DOHH2 (cell line): Measurements from ENCODE around the gene USP50.

Experiments
- H3F3A ChIP-seq: fragments of 200-600 bp; sonication (generic), shearing (Covaris generic); 2 replicates; pipeline ENCODE4 v1.6.0; 2016; ENCODE audit warnings: antibody characterized with exemption, mild to moderate bottlenecking; ENCODE audit not compliant: control insufficient read depth, insufficient read depth
- H3K27ac ChIP-seq: fragments of 200-600 bp; sonication (generic); 2 replicates; pipeline ENCODE4 v1.5.1; 2014; ENCODE audit warnings: low read depth, mild to moderate bottlenecking, low read length, moderate library complexity
- H3K27me3 ChIP-seq: fragments of 200-600 bp; sonication (generic); 2 replicates; pipeline ENCODE4 v1.6.1; 2014; ENCODE audit warnings: mild to moderate bottlenecking, low read length, mixed read lengths; ENCODE audit not compliant: control insufficient read depth
- H3K36me3 ChIP-seq: fragments of 200-600 bp; sonication (generic); 2 replicates; pipeline ENCODE4 v1.6.1; 2014; ENCODE audit warnings: mild to moderate bottlenecking, low read length, moderate library complexity, mixed read lengths; ENCODE audit not compliant: control insufficient read depth
- H3K4me1 ChIP-seq: fragments of 200-600 bp; sonication (generic); 2 replicates; pipeline ENCODE4 v1.6.1; 2014; ENCODE audit warnings: mild to moderate bottlenecking, low read length, mixed read lengths; ENCODE audit not compliant: control insufficient read depth
- H3K4me2 ChIP-seq: fragments of 200-600 bp; sonication (generic); 2 replicates; pipeline ENCODE4 v1.6.0; 2014; ENCODE audit warnings: mild to moderate bottlenecking, low read length, moderate library complexity
- H3K4me3 ChIP-seq: fragments of 200-600 bp; sonication (generic); 2 replicates; pipeline ENCODE4 v1.5.1; 2014; ENCODE audit warnings: mild to moderate bottlenecking, low read length, mixed read lengths
- H3K79me2 ChIP-seq: fragments of 200-600 bp; sonication (generic); 2 replicates; pipeline ENCODE4 v1.6.1; 2014; ENCODE audit warnings: mild to moderate bottlenecking, low read length, mixed read lengths; ENCODE audit not compliant: control insufficient read depth
- H3K9me2 ChIP-seq: fragments of 200-600 bp; sonication (generic); replicated peaks from 2 replicates; pipeline ENCODE4 v1.6.1; 2014; ENCODE audit warnings: mild to moderate bottlenecking, low read length, mixed read lengths; ENCODE audit not compliant: control insufficient read depth
- H3K9me3 ChIP-seq: fragments of 200-600 bp; sonication (generic); 2 replicates; pipeline ENCODE4 v1.6.1; 2014; ENCODE audit warnings: antibody characterized with exemption, low read length, mixed read lengths; ENCODE audit not compliant: control insufficient read depth, insufficient read depth
- H4K20me1 ChIP-seq: fragments of 200-600 bp; sonication (generic); 2 replicates; pipeline ENCODE4 v1.6.0; 2014; ENCODE audit warnings: low read depth, mild to moderate bottlenecking, antibody characterized with exemption, low read length, moderate library complexity; ENCODE audit not compliant: control insufficient read depth, insufficient read depth
- EZH2phosphoT487 ChIP-seq: fragments of 200-600 bp; sonication (generic); IDR thresholded peaks from 2 replicates; pipeline ENCODE4 v1.6.1; 2017; ENCODE audit warnings: borderline replicate concordance, mild to moderate bottlenecking, antibody characterized with exemption, low read length, moderate library complexity, mixed read lengths
- TF ChIP-seq, protein P1 (sequence below): fragments of 200-600 bp; sonication (generic); IDR thresholded peaks from one replicate; pipeline ENCODE4 v1.5.1; 2014; ENCODE audit warnings: antibody characterized with exemption, mild to moderate bottlenecking, low read depth, low read length; ENCODE audit not compliant: poor library complexity, severe bottlenecking

The USP50 gene

DNA sequence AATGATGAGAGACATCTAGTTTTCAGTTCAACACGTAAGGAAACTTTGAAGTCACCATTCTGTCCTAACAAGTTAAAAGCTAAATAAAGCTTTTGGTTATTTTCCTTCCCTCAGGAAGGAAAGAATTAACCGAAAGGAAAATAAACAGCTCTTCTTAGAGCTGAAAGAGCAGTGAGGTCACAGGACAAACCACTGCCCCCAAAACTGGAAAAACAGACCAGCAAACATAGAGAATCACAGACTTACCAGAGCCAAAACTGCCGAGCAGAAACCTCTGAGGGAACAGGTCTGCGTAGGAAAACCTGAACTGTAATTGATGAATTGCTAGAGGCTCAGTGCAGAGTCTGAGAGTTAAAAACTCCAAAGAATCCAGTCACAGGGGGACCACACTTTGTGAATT lies 14.7 kb downstream of the USP50 start:
- Histone ChIP-seq H3K36me3 (no peaks in the 10 kb centered on the region), H3K27me3 (0 out of 2 replicates have a peak, but pooled peaks cover 2% of the 10 kb centered on the region), H3K4me3 (no peak overlapping the region), H3K27ac (no peak overlapping the region), H3F3A (no peaks in the 10 kb centered on the region), H3K9me2 (no peaks in the 10 kb centered on the region), H3K4me2 (no peak overlapping the region), H4K20me1 (no peaks in the 10 kb centered on the region), H3K9me3 (no peaks in the 10 kb centered on the region), H3K79me2 (no peaks in the 10 kb centered on the region), H3K4me1 (no peaks in the 10 kb centered on the region)
- TF ChIP-seq EZH2phosphoT487: no peak
- TF ChIP-seq, protein P1, sequence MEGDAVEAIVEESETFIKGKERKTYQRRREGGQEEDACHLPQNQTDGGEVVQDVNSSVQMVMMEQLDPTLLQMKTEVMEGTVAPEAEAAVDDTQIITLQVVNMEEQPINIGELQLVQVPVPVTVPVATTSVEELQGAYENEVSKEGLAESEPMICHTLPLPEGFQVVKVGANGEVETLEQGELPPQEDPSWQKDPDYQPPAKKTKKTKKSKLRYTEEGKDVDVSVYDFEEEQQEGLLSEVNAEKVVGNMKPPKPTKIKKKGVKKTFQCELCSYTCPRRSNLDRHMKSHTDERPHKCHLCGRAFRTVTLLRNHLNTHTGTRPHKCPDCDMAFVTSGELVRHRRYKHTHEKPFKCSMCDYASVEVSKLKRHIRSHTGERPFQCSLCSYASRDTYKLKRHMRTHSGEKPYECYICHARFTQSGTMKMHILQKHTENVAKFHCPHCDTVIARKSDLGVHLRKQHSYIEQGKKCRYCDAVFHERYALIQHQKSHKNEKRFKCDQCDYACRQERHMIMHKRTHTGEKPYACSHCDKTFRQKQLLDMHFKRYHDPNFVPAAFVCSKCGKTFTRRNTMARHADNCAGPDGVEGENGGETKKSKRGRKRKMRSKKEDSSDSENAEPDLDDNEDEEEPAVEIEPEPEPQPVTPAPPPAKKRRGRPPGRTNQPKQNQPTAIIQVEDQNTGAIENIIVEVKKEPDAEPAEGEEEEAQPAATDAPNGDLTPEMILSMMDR: no peak

DNA sequence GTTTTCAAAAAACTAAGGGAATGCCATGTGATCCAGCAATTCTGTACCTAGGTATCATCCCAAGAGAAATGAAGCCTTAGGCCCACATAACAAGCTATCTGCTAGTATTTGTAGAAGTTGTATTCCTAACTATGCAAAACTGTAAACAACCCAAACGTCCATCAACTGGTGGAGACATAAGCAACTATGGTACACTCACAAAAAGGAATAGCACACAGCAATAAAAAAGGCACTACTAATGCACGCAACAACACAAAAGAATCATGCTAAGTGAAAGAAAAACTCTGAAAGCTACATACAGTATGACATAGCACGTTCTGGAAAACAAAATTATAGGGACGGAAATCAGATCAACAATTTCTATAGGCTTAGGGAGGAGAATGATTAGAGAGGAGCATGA lies 15.3 kb downstream of the USP50 start:
- Histone ChIP-seq H3K4me3 (no peak overlapping the region), H3F3A (no peaks in the 10 kb centered on the region), H3K4me2 (no peak overlapping the region), H3K27me3 (peaks cover 3% of the 10 kb centered on the region; the same call in 1 of the 2 replicates), H3K9me2 (no peaks in the 10 kb centered on the region), H3K36me3 (no peaks in the 10 kb centered on the region), H3K9me3 (no peaks in the 10 kb centered on the region), H3K4me1 (no peaks in the 10 kb centered on the region), H4K20me1 (no peaks in the 10 kb centered on the region), H3K79me2 (no peaks in the 10 kb centered on the region), H3K27ac (no peak overlapping the region)
- TF ChIP-seq EZH2phosphoT487: no peak
- TF ChIP-seq, protein P1: no peak

DNA sequence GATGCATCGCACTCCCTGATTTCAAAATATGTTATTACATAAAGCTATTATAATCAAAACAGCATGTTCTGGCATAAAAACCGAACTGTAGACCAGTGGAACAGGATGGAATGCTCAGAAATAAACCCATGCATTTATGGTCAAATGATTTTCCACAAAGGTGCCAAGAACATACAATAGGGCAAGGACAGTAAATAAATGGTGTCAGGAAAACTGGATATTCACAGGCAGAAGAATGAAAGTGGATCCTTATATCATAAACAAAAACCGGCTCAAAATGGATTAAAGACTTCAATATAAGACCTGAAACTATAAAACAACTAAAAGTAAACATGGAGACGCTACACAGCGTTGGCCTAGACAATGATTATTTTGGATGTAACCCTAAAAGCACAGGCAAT lies 22.6 kb downstream of the USP50 start:
- peaks cover 3% of the 10 kb centered on the region; the same call in 1 of the 2 replicates for H3K27me3 ChIP-seq
- H3K9me3 ChIP-seq: no peaks in the 10 kb centered on the region
- no peaks in the 10 kb centered on the region for H3K9me2 ChIP-seq
- H3K4me2 ChIP-seq: no peak overlapping the region
- TF ChIP-seq, protein P1: no peak
- TF ChIP-seq EZH2phosphoT487: no peak
- H3K79me2 ChIP-seq: no peaks in the 10 kb centered on the region
- H3K36me3 ChIP-seq: no peaks in the 10 kb centered on the region
- no peaks in the 10 kb centered on the region for H3F3A ChIP-seq
- no peak overlapping the region for H3K27ac ChIP-seq
- H3K4me3 ChIP-seq: no peak overlapping the region
- no peaks in the 10 kb centered on the region for H4K20me1 ChIP-seq
- no peaks in the 10 kb centered on the region for H3K4me1 ChIP-seq
